ENCODE data around the gene LUZP2.
"Not testable (repeated sequence)": the region's sequence is repeated elsewhere in the genome, so short reads cannot be mapped to it uniquely, and the experiment has no call there.

The LUZP2 gene

GRCh38 chr11:24925091-24925490 lies 428.2 kb downstream of the LUZP2 start:
- TF ChIP-seq CTCF (IDR thresholded peaks at IDR 0.05) (no peak), ZFX (IDR thresholded peaks at IDR 0.05; ENCODE audit: borderline replicate concordance) (no peak)

GRCh38 chr11:24932110-24933000 lies 435.5 kb downstream of the LUZP2 start:
- no peak overlapping the region for H3K27ac ChIP-seq
- TF ChIP-seq ZFX (IDR thresholded peaks at IDR 0.05; ENCODE audit: borderline replicate concordance) (no peak), CTCF (IDR thresholded peaks at IDR 0.05) (no peak)

More at GRCh38 chr11:24925091-24925490, 428.2 kb downstream of the LUZP2 start:
- H3K27ac ChIP-seq, result no peak overlapping the region

- no peak for TF ChIP-seq CTCF (IDR thresholded peaks at IDR 0.05)
- no peak for TF ChIP-seq ZFX (IDR thresholded peaks at IDR 0.05; ENCODE audit: borderline replicate concordance)
- no peak overlapping the region for H3K27ac ChIP-seq
These were observed 438.0 kb downstream of the LUZP2 start for GRCh38 chr11:24934733-24935439.

- no peak for TF ChIP-seq CTCF (IDR thresholded peaks at IDR 0.05)
- TF ChIP-seq ZFX (IDR thresholded peaks at IDR 0.05; ENCODE audit: borderline replicate concordance), result no peak
- no peak overlapping the region for H3K27ac ChIP-seq
These were observed 448.0 kb downstream of the LUZP2 start for GRCh38 chr11:24944891-24945290.

DNA sequence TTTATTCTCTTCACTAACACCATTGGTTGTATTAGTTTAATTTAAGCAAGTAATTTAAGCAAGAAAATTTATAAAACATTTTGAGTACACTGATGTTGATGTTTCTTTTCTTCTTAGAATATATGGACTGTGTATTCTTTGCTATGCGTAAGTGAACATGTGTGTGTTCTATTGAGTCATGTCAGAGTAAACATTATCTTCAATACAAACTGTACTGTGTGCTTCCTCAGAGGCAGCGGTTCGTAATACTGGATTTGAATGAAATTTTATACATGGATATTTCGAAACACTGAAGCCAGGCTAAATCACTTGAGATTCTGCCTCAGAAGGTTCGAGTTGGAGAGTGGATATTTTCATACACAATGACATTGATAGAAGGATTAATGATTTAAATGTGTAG lies 452.6 kb downstream of the LUZP2 start:
- no peak for TF ChIP-seq ZFX (IDR thresholded peaks at IDR 0.05; ENCODE audit: borderline replicate concordance)
- TF ChIP-seq CTCF (IDR thresholded peaks at IDR 0.05), result no peak
- H3K27ac ChIP-seq, result no peak overlapping the region

- no peak for TF ChIP-seq CTCF (IDR thresholded peaks at IDR 0.05)
- TF ChIP-seq ZFX (IDR thresholded peaks at IDR 0.05; ENCODE audit: borderline replicate concordance), result no peak
- H3K27ac ChIP-seq, result no peak overlapping the region
These were observed 467.0 kb downstream of the LUZP2 start for GRCh38 chr11:24963852-24964251.

DNA sequence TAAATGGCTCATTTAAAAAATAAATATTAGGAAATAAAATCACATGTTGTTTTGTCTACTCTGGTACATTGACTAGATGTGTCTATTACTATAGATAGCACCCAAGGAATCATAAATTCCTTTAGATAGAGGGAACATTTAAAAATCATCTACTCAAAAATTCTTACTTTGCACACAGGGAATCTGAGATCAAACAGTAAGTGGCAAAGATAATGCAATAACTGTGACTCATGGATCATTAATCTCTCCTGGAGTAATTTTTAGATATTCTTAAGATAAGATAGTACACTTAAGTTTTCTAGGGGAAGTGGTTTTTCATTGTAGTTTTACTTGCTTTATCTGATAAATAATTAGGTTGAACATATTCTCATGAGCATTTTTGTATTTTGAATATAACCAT lies 468.9 kb downstream of the LUZP2 start:
- no peak overlapping the region for H3K27ac ChIP-seq
- TF ChIP-seq ZFX (IDR thresholded peaks at IDR 0.05; ENCODE audit: borderline replicate concordance) (no peak), CTCF (IDR thresholded peaks at IDR 0.05) (no peak)

GRCh38 chr11:24993903-24994302 lies 497.1 kb downstream of the LUZP2 start:
- not testable (repeated sequence) for H3K27ac ChIP-seq

- H3K27ac ChIP-seq, result not testable (repeated sequence)
These were observed 503.1 kb downstream of the LUZP2 start for GRCh38 chr11:24999929-25000328.

Measured in 22Rv1 (cell line).